ENCODE measurements around the gene CLIC1.

Gene CLIC1

GRCh38 chr6:31737991-31738979 is 2.0 kb upstream of the CLIC1 start:
- DNase-seq = peak; percentile 46

GRCh38 chr6:31737315-31737990 is 1.1 kb upstream of the CLIC1 start:
- no peak for DNase-seq

- DNase-seq = no peak
Measured at GRCh38 chr6:31736768-31737314, 511 bp upstream of the CLIC1 start.

GRCh38 chr6:31734821-31735406 is 1.4 kb downstream of the CLIC1 start:
- peak; percentile 37 for DNase-seq

GRCh38 chr6:31734247-31734820 is 2.0 kb downstream of the CLIC1 start:
- DNase-seq = no peak

- DNase-seq = no peak
Measured at GRCh38 chr6:31733734-31734133, 2.6 kb downstream of the CLIC1 start.

- DNase-seq = no peak
Measured at GRCh38 chr6:31732029-31732428, 4.3 kb downstream of the CLIC1 start.

GRCh38 chr6:31730631-31731086 is 5.7 kb downstream of the CLIC1 start:
- DNase-seq = no peak

GRCh38 chr6:31729979-31730630 is 6.2 kb downstream of the CLIC1 start:
- peak; percentile 58 for DNase-seq

- peak; percentile 75 for DNase-seq
Measured at GRCh38 chr6:31729515-31729978, 6.8 kb downstream of the CLIC1 start.

- no peak for DNase-seq
Measured at GRCh38 chr6:31728767-31729514, 7.4 kb downstream of the CLIC1 start, which contains the start of gene DDAH2. Gene DDAH2 (minus strand): TSS chr6:31729299. CDS start chr6:31729161, 138 bp downstream.

GRCh38 chr6:31727717-31728671 is 8.3 kb downstream of the CLIC1 start:
- no peak for DNase-seq

GRCh38 chr6:31727034-31727716 is 9.2 kb downstream of the CLIC1 start:
- DNase-seq = no peak

GRCh38 chr6:31725502-31726350 is 10.6 kb downstream of the CLIC1 start:
- DNase-seq = no peak

- no peak for DNase-seq
Measured at GRCh38 chr6:31723980-31724691, 12.2 kb downstream of the CLIC1 start.

GRCh38 chr6:31723245-31723979 is 12.9 kb downstream of the CLIC1 start, which contains the start of gene MPIG6B:
Gene MPIG6B (plus strand): TSS chr6:31723373. CDS start chr6:31723384, 11 bp downstream.
- DNase-seq = no peak

GRCh38 chr6:31722173-31722572 is 14.2 kb downstream of the CLIC1 start:
- DNase-seq = no peak

All from stimulated activated naive CD4-positive, alpha-beta T cell treated with Interleukin-2 at 50 U/mL for 16 hours (primary cell).